ENCODE data around the gene WLS. TPM values are rescaled to one million over a fixed set of nuclear protein-coding genes. Genes with fewer than 3 reads are reported as not detected.

The WLS gene
- total RNA-seq, 1 donor from 2014 or later = 187 TPM

DNA sequence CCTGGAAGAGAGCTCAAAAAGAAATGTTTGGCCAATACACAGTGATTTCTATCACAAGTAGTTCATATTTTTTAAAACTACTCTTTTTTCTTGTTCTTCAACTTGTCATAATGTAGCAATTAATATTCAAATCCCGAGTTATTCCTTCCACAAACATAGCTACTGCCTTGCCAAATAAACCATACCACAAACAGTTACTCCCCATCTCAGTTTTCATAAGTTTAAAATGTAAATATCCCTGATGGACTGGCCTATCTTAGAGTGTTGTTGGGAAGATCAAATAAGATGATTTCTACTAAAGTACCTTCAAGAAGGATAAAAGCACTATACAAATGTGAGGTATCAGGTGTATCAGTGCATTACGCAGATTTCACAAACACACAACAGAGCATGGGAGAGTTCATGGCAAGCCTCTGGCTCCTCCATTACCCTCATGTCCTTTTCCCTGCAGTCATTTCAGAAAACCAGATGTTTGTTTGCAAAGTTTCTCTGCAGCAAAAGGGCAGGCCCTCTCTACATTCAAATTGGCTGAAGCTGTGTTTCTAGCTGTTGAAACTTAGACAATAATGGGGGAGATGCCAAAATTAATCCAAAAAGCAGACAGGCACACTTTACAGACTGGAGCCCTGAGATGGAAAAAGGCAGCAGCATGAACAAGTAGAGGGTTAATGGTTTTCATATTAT is 16.1 kb downstream of the WLS start:
- peaks cover 22% of the 10 kb centered on the region for H3K4me1 ChIP-seq (ENCODE audit: insufficient read depth, low read length)
- no peak overlapping the region for H3K9ac ChIP-seq (ENCODE audit: low read length)
- no peak overlapping the region for H3K4me3 Mint-ChIP-seq (ENCODE audit: unreplicated experiment)
- H4K20me1 ChIP-seq (ENCODE audit: insufficient read depth, low read length) = peaks cover 57% of the 10 kb centered on the region
- no peak overlapping the region for H2AFZ ChIP-seq (ENCODE audit: low read depth, low read length)
- no peak for FAIRE-seq
- no peak overlapping the region for H3K27ac Mint-ChIP-seq (ENCODE audit: unreplicated experiment)
- TF ChIP-seq EZH2 (IDR thresholded peaks at IDR 0.05; ENCODE audit: insufficient read depth, low read length) (no peak), CTCF (IDR thresholded peaks at IDR 0.05; ENCODE audit: insufficient read depth, low read depth, low read length) (no peak)
- no peaks in the 10 kb centered on the region for H3K36me3 ChIP-seq (ENCODE audit: insufficient read depth, low read length)
- DNase-seq (ENCODE audit: low read depth) = no peak
- no peak overlapping the region for H3K4me3 ChIP-seq (ENCODE audit: insufficient read depth, low read depth, low read length)
- H3K27ac ChIP-seq (ENCODE audit: low read depth, low read length) = no peak overlapping the region
- no peaks in the 10 kb centered on the region for H3K9me3 Mint-ChIP-seq (ENCODE audit: unreplicated experiment)
- no peak overlapping the region for H3K4me2 ChIP-seq (ENCODE audit: low read length)
- H3K9me3 ChIP-seq (ENCODE audit: insufficient read depth, low read depth, low read length) = no peaks in the 10 kb centered on the region
- peaks cover 4% of the 10 kb centered on the region for H3K36me3 Mint-ChIP-seq (ENCODE audit: low read depth, unreplicated experiment)
- no peaks in the 10 kb centered on the region for H3K27me3 Mint-ChIP-seq (ENCODE audit: low read depth, unreplicated experiment)
- no peaks in the 10 kb centered on the region for H3K27me3 ChIP-seq (ENCODE audit: insufficient read depth, low read length)
- H3K4me1 Mint-ChIP-seq (ENCODE audit: low read depth, unreplicated experiment) = peaks cover 41% of the 10 kb centered on the region
- peaks cover 98% of the 10 kb centered on the region for H3K79me2 ChIP-seq (ENCODE audit: insufficient read depth, low read length)

DNA sequence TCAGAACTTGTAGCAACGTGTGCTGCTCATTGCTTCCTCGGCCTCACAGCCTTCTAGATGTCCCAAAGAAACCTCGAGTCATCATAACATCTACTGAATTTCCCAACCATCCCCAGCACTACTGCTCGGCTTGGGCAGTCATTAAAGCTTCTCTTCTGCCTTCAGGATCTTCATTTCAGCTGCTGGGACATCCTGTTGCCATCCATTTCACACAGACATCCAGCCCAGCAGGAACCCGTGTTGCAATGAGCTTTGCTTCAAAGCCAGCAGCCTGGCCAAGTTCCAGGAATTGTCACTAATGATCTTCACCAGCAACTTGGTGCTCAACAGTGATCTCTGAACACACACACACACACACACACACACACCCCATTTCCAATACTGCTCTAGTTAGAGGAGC is 18.5 kb downstream of the WLS start:
- Histone ChIP-seq H3K4me1 (ENCODE audit: insufficient read depth, low read length) (peaks cover 35% of the 10 kb centered on the region), H3K27me3 (ENCODE audit: insufficient read depth, low read length) (no peaks in the 10 kb centered on the region), H3K79me2 (ENCODE audit: insufficient read depth, low read length) (peaks cover 98% of the 10 kb centered on the region), H3K36me3 (ENCODE audit: insufficient read depth, low read length) (no peaks in the 10 kb centered on the region), H2AFZ (ENCODE audit: low read depth, low read length) (no peak overlapping the region), H3K4me3 (ENCODE audit: insufficient read depth, low read depth, low read length) (no peak overlapping the region), H3K9ac (ENCODE audit: low read length) (no peak overlapping the region), H3K4me2 (ENCODE audit: low read length) (no peak overlapping the region), H4K20me1 (ENCODE audit: insufficient read depth, low read length) (peaks cover 56% of the 10 kb centered on the region), H3K9me3 (ENCODE audit: insufficient read depth, low read depth, low read length) (no peaks in the 10 kb centered on the region), H3K27ac (ENCODE audit: low read depth, low read length) (no peak overlapping the region)
- H3K27me3 Mint-ChIP-seq (ENCODE audit: low read depth, unreplicated experiment) = no peaks in the 10 kb centered on the region
- H3K27ac Mint-ChIP-seq (ENCODE audit: unreplicated experiment) = peak overlapping the region; percentile 70
- no peak overlapping the region for H3K4me3 Mint-ChIP-seq (ENCODE audit: unreplicated experiment)
- no peaks in the 10 kb centered on the region for H3K9me3 Mint-ChIP-seq (ENCODE audit: unreplicated experiment)
- DNase-seq (ENCODE audit: low read depth) (peak; percentile 51), FAIRE-seq (no peak)
- H3K36me3 Mint-ChIP-seq (ENCODE audit: low read depth, unreplicated experiment) = peaks cover 4% of the 10 kb centered on the region
- no peak for TF ChIP-seq EZH2 (IDR thresholded peaks at IDR 0.05; ENCODE audit: insufficient read depth, low read length)
- no peak for TF ChIP-seq CTCF (IDR thresholded peaks at IDR 0.05; ENCODE audit: insufficient read depth, low read depth, low read length)
- H3K4me1 Mint-ChIP-seq (ENCODE audit: low read depth, unreplicated experiment) = peaks cover 45% of the 10 kb centered on the region

DNA sequence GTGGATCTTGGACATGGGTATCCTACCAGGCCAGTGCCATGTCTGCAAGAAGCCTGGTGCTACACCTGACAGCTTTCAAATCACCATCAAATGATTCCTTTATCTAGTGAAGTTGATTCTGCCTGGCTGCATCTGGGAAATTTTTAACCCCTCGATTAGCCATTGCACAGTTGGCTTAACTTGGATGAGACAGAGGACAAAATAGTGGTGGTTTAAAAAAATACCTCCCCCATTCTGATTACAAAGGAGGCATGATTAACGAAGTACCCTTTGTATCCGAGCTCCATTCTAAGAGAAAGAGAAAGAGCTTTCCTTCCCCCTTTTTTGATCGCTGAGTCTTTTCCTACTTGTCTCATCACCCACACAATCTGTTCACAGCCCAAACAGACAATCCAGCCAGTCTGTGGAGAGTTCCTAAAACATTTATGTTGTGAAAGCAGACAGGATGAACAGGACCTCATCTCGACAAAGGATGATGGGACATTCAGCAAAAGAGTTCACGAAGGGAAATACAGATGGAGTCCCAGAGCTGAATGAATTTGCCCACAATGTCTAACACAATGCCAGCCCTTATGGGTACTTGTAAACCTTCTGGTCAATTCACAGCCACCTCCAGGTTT is 20.5 kb downstream of the WLS start:
- H3K4me1 ChIP-seq (ENCODE audit: insufficient read depth, low read length) = peaks cover 32% of the 10 kb centered on the region
- peaks cover 8% of the 10 kb centered on the region for H3K36me3 Mint-ChIP-seq (ENCODE audit: low read depth, unreplicated experiment)
- H2AFZ ChIP-seq (ENCODE audit: low read depth, low read length) = no peak overlapping the region
- H3K9me3 Mint-ChIP-seq (ENCODE audit: unreplicated experiment) = no peaks in the 10 kb centered on the region
- peaks cover 46% of the 10 kb centered on the region for H3K4me1 Mint-ChIP-seq (ENCODE audit: low read depth, unreplicated experiment)
- H3K27me3 Mint-ChIP-seq (ENCODE audit: low read depth, unreplicated experiment) = no peaks in the 10 kb centered on the region
- DNase-seq (ENCODE audit: low read depth) = no peak
- H3K9me3 ChIP-seq (ENCODE audit: insufficient read depth, low read depth, low read length) = no peaks in the 10 kb centered on the region
- H3K4me3 Mint-ChIP-seq (ENCODE audit: unreplicated experiment) = no peak overlapping the region
- H3K27ac ChIP-seq (ENCODE audit: low read depth, low read length) = no peak overlapping the region
- H3K27me3 ChIP-seq (ENCODE audit: insufficient read depth, low read length) = no peaks in the 10 kb centered on the region
- peaks cover 96% of the 10 kb centered on the region for H3K79me2 ChIP-seq (ENCODE audit: insufficient read depth, low read length)
- H4K20me1 ChIP-seq (ENCODE audit: insufficient read depth, low read length) = peaks cover 42% of the 10 kb centered on the region
- no peak for FAIRE-seq
- H3K27ac Mint-ChIP-seq (ENCODE audit: unreplicated experiment) = peak overlapping the region; percentile 91
- no peak overlapping the region for H3K9ac ChIP-seq (ENCODE audit: low read length)
- no peaks in the 10 kb centered on the region for H3K36me3 ChIP-seq (ENCODE audit: insufficient read depth, low read length)
- H3K4me3 ChIP-seq (ENCODE audit: insufficient read depth, low read depth, low read length) = no peak overlapping the region
- TF ChIP-seq CTCF (IDR thresholded peaks at IDR 0.05; ENCODE audit: insufficient read depth, low read depth, low read length) (no peak), EZH2 (IDR thresholded peaks at IDR 0.05; ENCODE audit: insufficient read depth, low read length) (no peak)
- H3K4me2 ChIP-seq (ENCODE audit: low read length) = peak overlapping the region; percentile 20
